Caco-2 (cell line): Measurements from ENCODE around the gene GAPT. TPM values are rescaled to one million over a fixed set of nuclear protein-coding genes. Genes with fewer than 3 reads are reported as not detected.

Experiments used
- BruUV-seq: library from RNA; stranded (reverse); fragments of 400-500 nt; replicated peaks from 2 replicates; lab custom pipeline; 2021; lab: Mats Ljungman, UMichigan
- CTCF ChIA-PET: fragments of 300-600 bp; sonication (Branson Sonifier 250); formaldehyde crosslinking; loops from one replicate; lab custom pipeline; 2022; ENCODE audit warnings: antibody characterized with exemption; lab: Charles Lee
- POLR2A ChIA-PET: fragments of 300-600 bp; sonication (Branson Sonifier 250); formaldehyde crosslinking; loops from one replicate; lab custom pipeline; 2022; ENCODE audit warnings: antibody characterized with exemption; lab: Charles Lee
- DNase-seq, 2 experiments: peaks; one replicate each; pipeline versions ENCODE4 v3.0.0 to v3.0.0-alpha.2; 2020 to 2022
- H3K27me3 ChIP-seq: replicated peaks from 2 replicates; pipeline ENCODE4 v1.6.0; 2011; ENCODE audit warnings: low read length; ENCODE audit not compliant: control insufficient read depth, insufficient read depth
- H3K36me3 ChIP-seq: 2 replicates; pipeline ENCODE4 v1.5.1; 2011; ENCODE audit warnings: low read length; ENCODE audit not compliant: control insufficient read depth, insufficient read depth
- H3K4me1 ChIP-seq: fragments of 250-450 bp; sonication (Bioruptor Pico); 2 replicates; pipeline ENCODE4 v1.5.1; 2020; ENCODE audit warnings: mild to moderate bottlenecking
- H3K4me3 ChIP-seq: 2 replicates; pipeline ENCODE4 v1.5.1; 2011; ENCODE audit warnings: low read depth, mild to moderate bottlenecking, control low read depth, low read length
- H3K9me3 ChIP-seq: fragments of 250-450 bp; sonication (Bioruptor Pico); 2 replicates; pipeline ENCODE4 v1.5.1; 2020; ENCODE audit warnings: mild to moderate bottlenecking, moderate library complexity
- H3K27ac Mint-ChIP-seq: one replicate; pipeline ENCODE4 v1.8.0; 2022; ENCODE audit warnings: mixed read lengths; ENCODE audit not compliant: unreplicated experiment
- H3K27me3 Mint-ChIP-seq: one replicate; pipeline ENCODE4 v1.8.0; 2022; ENCODE audit warnings: mixed read lengths; ENCODE audit not compliant: insufficient read depth, unreplicated experiment
- H3K36me3 Mint-ChIP-seq: one replicate; pipeline ENCODE4 v1.8.0; 2022; ENCODE audit warnings: mild to moderate bottlenecking, mixed read lengths; ENCODE audit not compliant: insufficient read depth, unreplicated experiment
- H3K4me1 Mint-ChIP-seq: one replicate; pipeline ENCODE4 v1.8.0; 2022; ENCODE audit warnings: low read depth, mixed read lengths; ENCODE audit not compliant: unreplicated experiment
- H3K4me3 Mint-ChIP-seq: one replicate; pipeline ENCODE4 v1.8.0; 2022; ENCODE audit warnings: mild to moderate bottlenecking, moderate library complexity, mixed read lengths; ENCODE audit not compliant: unreplicated experiment
- H3K9me3 Mint-ChIP-seq: one replicate; pipeline ENCODE4 v1.8.0; 2022; ENCODE audit warnings: mixed read lengths; ENCODE audit not compliant: unreplicated experiment
- intact Hi-C: fragments of 100-400 bp; cut with micrococcal nuclease; formaldehyde crosslinking; loops from one replicate; pipeline ENCODE4 v1.10.0; 2022; ENCODE audit not compliant: unreplicated experiment
- total RNA-seq: library from RNA; stranded (reverse); gene quantifications from 2 replicates; pipeline ENCODE4 v1.2.3, GENCODE V29; 2022
- TF ChIP-seq, protein P1 (sequence below), 2 experiments: fragments of 200-600 bp in 1 of 2; IDR thresholded peaks; 1 replicate in 1 of 2; 2 replicates in 1 of 2; pipeline versions ENCODE4 v1.5.1 to v1.8.0; 2011 to 2022; ENCODE audit warnings: antibody characterized with exemption in 1 of 2, control low read depth in 1 of 2, inconsistent platforms in 1 of 2, low read depth in 1 of 2, low read length in 1 of 2, mild to moderate bottlenecking in 1 of 2, moderate library complexity in 1 of 2; ENCODE audit not compliant: insufficient read depth in 1 of 2, severe bottlenecking in 1 of 2, unreplicated experiment in 1 of 2

GAPT gene
- total RNA-seq, 1 experiment from 2014 or later, result not detected

GRCh38 chr5:58501778-58502417 lies 10.7 kb downstream of the GAPT start:
- peak in 1 of 2 experiments; percentile 16 for DNase-seq
- intact Hi-C loops, result loop anchor here (5.0 kb wide), 1 partner anchor 80 kb away; the partner anchor contains the start of gene RAB3C
- Histone ChIP-seq H3K36me3 (no peaks in the 10 kb centered on the region), H3K27me3 (no peaks in the 10 kb centered on the region), H3K9me3 (no peaks in the 10 kb centered on the region), H3K4me3 (no peak overlapping the region), H3K4me1 (peaks cover 26% of the 10 kb centered on the region)
- no peak overlapping the region for H3K27ac Mint-ChIP-seq
- H3K4me1 Mint-ChIP-seq, result peaks cover 41% of the 10 kb centered on the region
- POLR2A ChIA-PET, result no interaction called here
- H3K36me3 Mint-ChIP-seq, result no peaks in the 10 kb centered on the region
- CTCF ChIA-PET, result interaction anchor here (1.0 kb wide), 1 partner anchor 348 kb away, joined by 8 read pairs; no protein-coding TSS in a partner anchor
- no peak overlapping the region for H3K4me3 Mint-ChIP-seq
- TF ChIP-seq, protein P1, sequence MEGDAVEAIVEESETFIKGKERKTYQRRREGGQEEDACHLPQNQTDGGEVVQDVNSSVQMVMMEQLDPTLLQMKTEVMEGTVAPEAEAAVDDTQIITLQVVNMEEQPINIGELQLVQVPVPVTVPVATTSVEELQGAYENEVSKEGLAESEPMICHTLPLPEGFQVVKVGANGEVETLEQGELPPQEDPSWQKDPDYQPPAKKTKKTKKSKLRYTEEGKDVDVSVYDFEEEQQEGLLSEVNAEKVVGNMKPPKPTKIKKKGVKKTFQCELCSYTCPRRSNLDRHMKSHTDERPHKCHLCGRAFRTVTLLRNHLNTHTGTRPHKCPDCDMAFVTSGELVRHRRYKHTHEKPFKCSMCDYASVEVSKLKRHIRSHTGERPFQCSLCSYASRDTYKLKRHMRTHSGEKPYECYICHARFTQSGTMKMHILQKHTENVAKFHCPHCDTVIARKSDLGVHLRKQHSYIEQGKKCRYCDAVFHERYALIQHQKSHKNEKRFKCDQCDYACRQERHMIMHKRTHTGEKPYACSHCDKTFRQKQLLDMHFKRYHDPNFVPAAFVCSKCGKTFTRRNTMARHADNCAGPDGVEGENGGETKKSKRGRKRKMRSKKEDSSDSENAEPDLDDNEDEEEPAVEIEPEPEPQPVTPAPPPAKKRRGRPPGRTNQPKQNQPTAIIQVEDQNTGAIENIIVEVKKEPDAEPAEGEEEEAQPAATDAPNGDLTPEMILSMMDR (IDR thresholded peaks at IDR 0.05; ENCODE audit: insufficient read depth in 1 of 2, low read depth in 1 of 2, low read length in 1 of 2, severe bottlenecking in 1 of 2, unreplicated experiment in 1 of 2), result peak; percentile 12 to 41
- H3K27me3 Mint-ChIP-seq, result no peaks in the 10 kb centered on the region
- no peaks in the 10 kb centered on the region for H3K9me3 Mint-ChIP-seq
- BruUV-seq, result no TSS peak

- intact Hi-C loops, result loop anchor here (5.0 kb wide), 1 partner anchor 79 kb away; the partner anchor contains the start of gene RAB3C
- CTCF ChIA-PET, result no interaction called here
- H3K9me3 ChIP-seq, result no peaks in the 10 kb centered on the region
- POLR2A ChIA-PET, result no interaction called here
- DNase-seq, result no peak
- no peaks in the 10 kb centered on the region for H3K36me3 ChIP-seq
- peaks cover 31% of the 10 kb centered on the region for H3K4me1 Mint-ChIP-seq
- no peak overlapping the region for H3K4me3 Mint-ChIP-seq
- no peak overlapping the region for H3K4me3 ChIP-seq
- no peaks in the 10 kb centered on the region for H3K27me3 ChIP-seq
- H3K27me3 Mint-ChIP-seq, result no peaks in the 10 kb centered on the region
- no peaks in the 10 kb centered on the region for H3K9me3 Mint-ChIP-seq
- no peaks in the 10 kb centered on the region for H3K36me3 Mint-ChIP-seq
- no TSS peak for BruUV-seq
- TF ChIP-seq, protein P1 (IDR thresholded peaks at IDR 0.05; ENCODE audit: insufficient read depth in 1 of 2, low read depth in 1 of 2, low read length in 1 of 2, severe bottlenecking in 1 of 2, unreplicated experiment in 1 of 2), result no peak
- peaks cover 24% of the 10 kb centered on the region for H3K4me1 ChIP-seq
- H3K27ac Mint-ChIP-seq, result no peak overlapping the region
Measured at GRCh38 chr5:58503390-58504046, 12.3 kb downstream of the GAPT start.

DNA sequence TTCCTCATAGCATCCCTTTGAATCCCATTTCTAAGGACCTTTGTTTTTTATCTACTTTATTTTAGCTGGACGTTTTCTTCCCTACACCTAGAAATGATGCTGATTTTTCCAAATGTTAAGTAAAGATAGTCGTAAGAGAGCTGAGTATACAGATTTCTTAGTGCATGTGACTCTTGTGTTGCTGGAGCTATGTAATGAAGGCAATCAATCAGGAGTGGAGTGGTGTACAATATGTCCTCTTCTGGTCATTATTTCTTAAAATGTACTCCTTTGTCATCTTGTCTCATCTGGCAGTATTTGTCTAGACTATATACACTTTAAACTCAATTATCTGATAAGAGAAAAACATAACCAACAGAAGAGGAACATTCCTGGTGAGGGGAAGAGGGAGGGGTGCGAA lies 13.5 kb downstream of the GAPT start:
- TF ChIP-seq, protein P1 (IDR thresholded peaks at IDR 0.05; ENCODE audit: insufficient read depth in 1 of 2, low read depth in 1 of 2, low read length in 1 of 2, severe bottlenecking in 1 of 2, unreplicated experiment in 1 of 2), result no peak
- Mint-ChIP-seq H3K36me3 (no peaks in the 10 kb centered on the region), H3K27me3 (peaks cover 2% of the 10 kb centered on the region), H3K9me3 (no peaks in the 10 kb centered on the region), H3K4me3 (no peak overlapping the region), H3K4me1 (peaks cover 21% of the 10 kb centered on the region), H3K27ac (no peak overlapping the region)
- BruUV-seq, result no TSS peak
- Histone ChIP-seq H3K27me3 (no peaks in the 10 kb centered on the region), H3K4me1 (peaks cover 11% of the 10 kb centered on the region), H3K9me3 (no peaks in the 10 kb centered on the region), H3K36me3 (no peaks in the 10 kb centered on the region), H3K4me3 (no peak overlapping the region)
- intact Hi-C loops, result loop anchor here (5.0 kb wide), 1 partner anchor 78 kb away; the partner anchor contains the start of gene RAB3C
- POLR2A ChIA-PET, result interaction anchor here (0.6 kb wide), 1 partner anchor 89 kb away, joined by 3 read pairs; no protein-coding TSS in a partner anchor
- CTCF ChIA-PET, result no interaction called here
- no peak for DNase-seq
